HG02885 (cell line): ENCODE data around the gene SMARCA4.

Source experiments
- ATAC-seq: cut with Tn5 transposase; IDR thresholded peaks from one replicate; pipeline ENCODE4 v1.9.1; 2021; ENCODE audit warnings: mild to moderate bottlenecking; ENCODE audit not compliant: unreplicated experiment, poor library complexity

Gene SMARCA4

GRCh38 chr19:10960314-10961072 lies at the start of gene SMARCA4:
Gene SMARCA4 (plus strand): TSS chr19:10961030. CDS start chr19:10984152, 23,122 bp downstream.
- ATAC-seq, result peak; percentile 83

GRCh38 chr19:10911579-10912363 lies 49.1 kb upstream of the SMARCA4 start:
- no peak for ATAC-seq

- ATAC-seq, result no peak
Observed at GRCh38 chr19:10912619-10913018, 48.2 kb upstream of the SMARCA4 start.

- ATAC-seq, result no peak
Observed at GRCh38 chr19:10913716-10914340, 47.0 kb upstream of the SMARCA4 start.

DNA sequence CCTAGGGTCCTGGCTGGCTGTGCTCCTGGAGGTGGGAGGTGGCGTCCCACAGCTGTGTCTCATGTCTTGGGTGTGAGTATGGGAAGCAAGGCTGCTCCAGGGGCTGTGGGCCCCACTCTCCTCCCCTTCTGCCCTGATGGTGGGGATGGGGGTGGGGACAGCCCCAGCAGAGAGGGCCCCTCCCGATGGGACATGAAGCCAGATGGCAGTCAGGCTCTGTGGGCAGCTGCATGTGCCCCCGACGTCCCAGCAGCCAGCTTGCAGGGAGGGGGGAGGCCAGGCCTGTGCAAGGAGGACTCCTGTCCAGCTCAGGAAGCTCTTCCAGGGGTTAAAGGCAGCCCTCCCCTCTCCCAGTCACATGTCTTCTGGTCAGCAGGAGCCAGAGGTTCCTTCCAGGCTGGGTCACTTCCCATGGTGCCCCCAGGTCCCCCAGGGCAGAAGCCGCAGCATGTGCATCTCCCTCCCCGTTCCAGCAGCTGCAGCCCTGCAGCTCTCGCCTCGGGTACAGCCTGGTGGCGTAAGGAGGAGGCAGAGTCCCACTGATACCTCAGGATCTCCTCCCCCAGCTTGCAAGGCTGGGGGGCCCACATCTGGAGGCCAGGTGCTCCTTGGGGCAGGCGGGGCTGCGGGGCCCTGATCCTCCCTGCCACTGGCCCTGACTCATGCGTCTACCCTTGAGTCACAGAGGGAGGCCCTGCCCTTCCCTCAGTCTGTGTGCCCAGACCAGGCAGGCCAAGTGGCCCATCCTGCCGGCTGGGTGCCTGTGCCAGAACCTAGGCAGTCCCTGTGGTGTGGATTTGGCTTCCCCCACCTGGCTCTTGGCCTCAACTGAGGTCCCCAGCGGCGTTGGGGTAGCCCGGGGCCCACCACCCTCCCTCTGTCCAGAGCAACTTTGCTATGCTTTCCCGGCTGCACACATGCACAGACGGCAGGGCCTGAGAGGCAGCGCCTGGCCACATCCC lies 45.4 kb upstream of the SMARCA4 start:
- ATAC-seq, result no peak

DNA sequence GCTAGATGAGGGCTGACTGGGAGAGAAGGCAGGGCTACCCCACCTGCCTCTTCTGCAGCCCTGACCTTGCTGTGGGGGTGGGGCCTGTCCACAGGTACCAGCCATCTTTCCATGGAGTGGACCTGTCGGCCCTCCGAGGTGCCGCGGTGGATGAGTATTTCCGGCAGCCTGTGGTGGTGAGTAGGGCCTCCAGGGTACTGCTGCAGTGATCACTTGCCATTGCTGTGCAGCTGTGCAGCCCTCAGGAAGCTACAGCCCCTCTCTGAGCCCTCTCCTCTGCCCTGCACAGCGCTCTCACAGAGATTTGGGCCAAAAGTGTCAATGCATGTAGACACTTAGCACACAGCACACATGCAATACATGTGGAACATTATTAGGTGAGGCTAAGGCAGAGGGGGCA lies 44.2 kb upstream of the SMARCA4 start:
- ATAC-seq, result no peak

DNA sequence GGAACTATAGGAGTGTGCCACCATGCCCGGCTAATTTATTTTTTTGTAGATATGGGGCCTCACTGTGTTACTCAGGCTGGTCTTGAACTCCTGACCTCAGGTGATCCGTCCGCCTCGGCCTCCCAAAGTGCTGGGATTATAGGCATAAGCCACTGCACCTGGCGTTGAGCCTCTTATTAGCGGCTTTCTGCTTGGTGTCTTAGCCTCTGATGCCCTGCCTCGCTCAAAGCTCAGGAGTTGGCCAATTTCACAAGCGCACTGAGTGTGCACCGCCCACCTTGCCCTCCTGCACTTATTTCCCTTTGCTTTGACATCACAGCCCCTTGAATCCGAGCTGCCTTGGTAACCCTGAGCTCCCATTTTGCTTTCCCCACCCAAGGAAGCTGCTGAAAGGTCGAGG lies 42.5 kb upstream of the SMARCA4 start:
- no peak for ATAC-seq

- no peak for ATAC-seq
Observed at GRCh38 chr19:10919352-10920287, 41.2 kb upstream of the SMARCA4 start.

DNA sequence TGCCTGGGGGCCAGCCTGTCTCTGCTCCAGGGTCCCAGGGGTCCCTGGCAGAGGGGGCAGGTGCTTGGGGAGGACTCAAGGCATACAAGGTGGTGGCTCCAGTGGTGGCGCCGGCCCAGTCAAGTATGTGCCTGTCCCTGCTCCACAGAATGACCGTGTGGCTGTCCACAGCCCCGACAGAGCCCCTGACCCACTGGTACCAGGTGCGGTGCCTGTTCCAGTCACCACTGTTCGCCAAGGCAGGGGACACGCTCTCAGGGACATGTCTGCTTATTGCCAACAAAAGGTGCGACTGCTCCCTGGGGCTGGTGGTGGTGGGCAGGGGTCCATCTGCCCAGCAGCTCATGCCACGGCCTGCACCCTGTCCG lies 40.6 kb upstream of the SMARCA4 start:
- ATAC-seq, result no peak

DNA sequence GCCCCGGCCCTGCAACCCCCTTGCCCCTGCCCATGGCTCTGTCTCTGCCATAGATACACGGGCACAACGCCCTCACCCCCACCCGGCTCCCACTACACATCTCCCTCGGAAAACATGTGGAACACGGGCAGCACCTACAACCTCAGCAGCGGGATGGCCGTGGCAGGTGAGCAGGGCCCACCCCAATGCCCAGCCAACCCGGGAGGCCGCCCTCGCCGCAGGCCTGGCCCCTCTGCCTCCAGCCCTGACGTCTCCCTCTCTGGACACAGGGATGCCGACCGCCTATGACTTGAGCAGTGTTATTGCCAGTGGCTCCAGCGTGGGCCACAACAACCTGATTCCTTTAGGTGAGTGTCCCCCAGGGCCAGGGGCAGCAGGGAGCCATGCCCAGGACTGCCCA lies 40.0 kb upstream of the SMARCA4 start:
- no peak for ATAC-seq

DNA sequence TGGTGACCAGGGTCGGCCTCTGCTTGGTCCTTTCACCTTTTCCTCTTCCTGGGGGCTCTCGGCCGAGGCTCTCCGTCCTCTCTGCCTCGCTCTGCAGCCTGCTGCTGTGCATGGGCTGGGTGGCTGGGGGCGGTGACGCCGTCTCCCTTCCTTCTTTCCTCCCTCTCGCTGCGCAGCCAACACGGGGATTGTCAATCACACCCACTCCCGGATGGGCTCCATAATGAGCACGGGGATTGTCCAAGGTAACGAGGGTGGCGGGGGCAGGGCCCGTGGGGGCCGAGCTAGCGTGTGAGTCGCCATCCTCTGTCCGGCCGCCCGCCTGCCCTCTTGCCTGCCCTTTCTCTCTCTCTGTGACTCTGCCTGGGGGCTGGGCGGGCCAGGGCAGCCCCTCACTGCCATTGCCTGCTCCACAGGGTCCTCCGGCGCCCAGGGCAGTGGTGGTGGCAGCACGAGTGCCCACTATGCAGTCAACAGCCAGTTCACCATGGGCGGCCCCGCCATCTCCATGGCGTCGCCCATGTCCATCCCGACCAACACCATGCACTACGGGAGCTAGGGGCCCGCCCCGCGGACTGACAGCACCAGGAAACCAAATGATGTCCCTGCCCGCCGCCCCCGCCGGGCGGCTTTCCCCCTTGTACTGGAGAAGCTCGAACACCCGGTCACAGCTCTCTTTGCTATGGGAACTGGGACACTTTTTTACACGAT lies 39.5 kb upstream of the SMARCA4 start:
- ATAC-seq, result no peak

DNA sequence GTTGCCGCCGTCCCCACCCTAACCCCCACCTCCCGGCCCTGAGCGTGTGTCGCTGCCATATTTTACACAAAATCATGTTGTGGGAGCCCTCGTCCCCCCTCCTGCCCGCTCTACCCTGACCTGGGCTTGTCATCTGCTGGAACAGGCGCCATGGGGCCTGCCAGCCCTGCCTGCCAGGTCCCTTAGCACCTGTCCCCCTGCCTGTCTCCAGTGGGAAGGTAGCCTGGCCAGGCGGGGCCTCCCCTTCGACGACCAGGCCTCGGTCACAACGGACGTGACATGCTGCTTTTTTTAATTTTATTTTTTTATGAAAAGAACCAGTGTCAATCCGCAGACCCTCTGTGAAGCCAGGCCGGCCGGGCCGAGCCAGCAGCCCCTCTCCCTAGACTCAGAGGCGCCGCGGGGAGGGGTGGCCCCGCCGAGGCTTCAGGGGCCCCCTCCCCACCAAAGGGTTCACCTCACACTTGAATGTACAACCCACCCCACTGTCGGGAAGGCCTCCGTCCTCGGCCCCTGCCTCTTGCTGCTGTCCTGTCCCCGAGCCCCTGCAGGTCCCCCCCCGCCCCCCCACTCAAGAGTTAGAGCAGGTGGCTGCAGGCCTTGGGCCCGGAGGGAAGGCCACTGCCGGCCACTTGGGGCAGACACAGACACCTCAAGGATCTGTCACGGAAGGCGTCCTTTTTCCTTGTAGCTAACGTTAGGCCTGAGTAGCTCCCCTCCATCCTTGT lies 38.8 kb upstream of the SMARCA4 start:
- no peak for ATAC-seq

- no peak for ATAC-seq
Observed at GRCh38 chr19:10922638-10923014, 38.2 kb upstream of the SMARCA4 start.

GRCh38 chr19:10923260-10924112 lies 37.3 kb upstream of the SMARCA4 start:
- ATAC-seq, result no peak

DNA sequence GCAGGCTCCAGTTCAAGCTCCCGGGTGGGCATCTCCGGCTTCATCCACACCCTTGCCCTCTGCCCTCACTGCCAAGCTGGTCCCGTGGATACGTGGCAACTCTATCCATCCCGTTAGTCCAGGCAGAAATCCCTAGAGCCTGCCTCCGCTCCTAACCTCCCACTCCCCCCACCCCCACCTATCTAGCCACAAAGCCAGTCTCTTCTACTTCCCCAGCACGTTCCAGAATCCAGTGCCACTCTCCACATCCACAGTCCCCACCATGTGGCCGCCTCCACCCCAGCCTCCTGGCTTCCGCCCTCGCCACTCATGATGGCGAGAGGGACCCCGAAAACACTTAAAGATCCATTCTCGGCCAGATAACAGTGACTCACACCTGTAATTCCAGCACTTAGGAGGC lies 36.2 kb upstream of the SMARCA4 start:
- ATAC-seq, result no peak

DNA sequence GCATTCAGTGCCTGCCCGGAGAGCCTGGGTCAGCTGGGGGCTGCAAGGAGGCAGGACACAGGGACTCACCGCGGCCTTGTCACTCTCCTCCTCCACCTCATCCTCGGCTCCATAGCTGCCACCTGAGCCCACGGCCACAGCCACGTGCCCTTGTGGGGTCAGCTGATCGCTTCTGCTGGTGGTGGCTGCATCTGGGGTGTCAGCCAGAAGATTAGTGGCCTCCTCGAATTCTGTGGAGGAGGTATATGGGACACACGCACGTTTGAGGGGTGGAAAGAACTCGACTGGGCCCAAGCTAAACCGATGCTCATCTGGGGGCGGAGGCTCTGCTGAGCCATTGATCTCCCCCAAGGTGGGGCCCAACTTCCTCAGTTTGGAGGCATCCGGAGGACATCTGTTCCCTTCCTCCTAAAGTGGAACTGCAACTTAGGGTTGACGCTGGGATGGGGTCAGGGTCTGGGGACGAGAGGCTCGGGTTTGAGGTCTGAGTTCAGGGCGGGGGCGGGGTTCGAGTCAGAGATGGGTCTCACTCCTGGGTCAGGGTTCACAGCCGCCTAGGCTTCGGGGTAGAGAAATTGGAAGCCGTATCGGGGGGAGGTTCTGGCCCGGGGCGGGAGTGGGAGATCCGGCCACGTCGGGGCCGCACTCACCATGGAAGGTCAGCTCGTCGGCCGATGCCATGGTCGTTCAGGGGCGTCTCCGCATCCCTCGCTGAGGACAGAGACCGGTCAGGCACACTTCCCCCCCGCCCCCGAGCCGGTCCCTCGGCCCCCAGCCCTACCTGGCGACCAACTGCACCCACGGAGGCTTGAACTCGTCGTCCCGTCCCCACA lies 32.9 kb upstream of the SMARCA4 start:
- ATAC-seq, result no peak
